Panc1 (cell line): ENCODE results near the gene CA9.

Source experiments
- POLR2AphosphoS5 ChIP-seq: IDR thresholded peaks from 2 replicates; pipeline ENCODE4 v1.6.1; 2012; ENCODE audit warnings: mild to moderate bottlenecking, low read depth, low read length, moderate library complexity
- TF ChIP-seq, protein P1 (sequence below): fragments of 450-650 bp; IDR thresholded peaks from 2 replicates; pipeline ENCODE4 v1.5.1; 2017; ENCODE audit warnings: mild to moderate bottlenecking

DNA sequence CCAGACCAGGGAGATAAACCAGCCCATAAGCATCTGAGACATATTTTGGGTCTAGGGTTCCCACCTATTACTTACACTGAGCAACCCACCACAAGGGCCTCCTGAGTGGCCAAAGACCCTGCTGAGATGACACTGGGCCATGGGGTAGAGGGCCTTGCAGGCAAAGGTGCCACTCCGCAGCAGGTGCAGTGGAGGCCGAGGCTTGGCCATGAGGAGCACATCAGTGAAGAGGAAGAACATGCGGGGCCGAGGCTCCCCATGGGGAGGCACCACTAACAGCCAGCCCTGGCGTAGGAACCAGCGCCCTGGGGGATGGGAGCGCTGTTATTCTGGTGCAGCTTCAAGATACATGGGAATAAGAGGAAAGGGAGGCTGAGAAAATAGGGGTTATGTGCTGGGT, 11.3 kb upstream of the CA9 start:
- TF ChIP-seq, protein P1, sequence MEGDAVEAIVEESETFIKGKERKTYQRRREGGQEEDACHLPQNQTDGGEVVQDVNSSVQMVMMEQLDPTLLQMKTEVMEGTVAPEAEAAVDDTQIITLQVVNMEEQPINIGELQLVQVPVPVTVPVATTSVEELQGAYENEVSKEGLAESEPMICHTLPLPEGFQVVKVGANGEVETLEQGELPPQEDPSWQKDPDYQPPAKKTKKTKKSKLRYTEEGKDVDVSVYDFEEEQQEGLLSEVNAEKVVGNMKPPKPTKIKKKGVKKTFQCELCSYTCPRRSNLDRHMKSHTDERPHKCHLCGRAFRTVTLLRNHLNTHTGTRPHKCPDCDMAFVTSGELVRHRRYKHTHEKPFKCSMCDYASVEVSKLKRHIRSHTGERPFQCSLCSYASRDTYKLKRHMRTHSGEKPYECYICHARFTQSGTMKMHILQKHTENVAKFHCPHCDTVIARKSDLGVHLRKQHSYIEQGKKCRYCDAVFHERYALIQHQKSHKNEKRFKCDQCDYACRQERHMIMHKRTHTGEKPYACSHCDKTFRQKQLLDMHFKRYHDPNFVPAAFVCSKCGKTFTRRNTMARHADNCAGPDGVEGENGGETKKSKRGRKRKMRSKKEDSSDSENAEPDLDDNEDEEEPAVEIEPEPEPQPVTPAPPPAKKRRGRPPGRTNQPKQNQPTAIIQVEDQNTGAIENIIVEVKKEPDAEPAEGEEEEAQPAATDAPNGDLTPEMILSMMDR = no peak
- no peak for TF ChIP-seq POLR2AphosphoS5
